ENCODE measurements around the gene PTPRJ.
"Not testable (repeated sequence)": the region's sequence is repeated elsewhere in the genome, so short reads cannot be mapped to it uniquely, and the experiment has no call there.

PTPRJ gene

GRCh38 chr11:47980088-47980906 is at the start of gene PTPRJ:
Gene PTPRJ, plus strand, starts transcription at chr11:47980559. Its CDS starts 354 bp downstream, at chr11:47980913.
- Mint-ChIP-seq H3K36me3 (no peaks in the 10 kb centered on the region), H3K9me3 (ENCODE audit: low read depth) (no peaks in the 10 kb centered on the region), H3K4me1 (ENCODE audit: low read depth) (peaks cover 28% of the 10 kb centered on the region), H3K27me3 (no peaks in the 10 kb centered on the region), H3K27ac (peak within 1 kb of the TSS; percentile 66), H3K4me3 (peak within 1 kb of the TSS; percentile 78)

GRCh38 chr11:47932544-47932943 is 47.8 kb upstream of the PTPRJ start:
- H3K36me3 Mint-ChIP-seq: no peaks in the 10 kb centered on the region
- H3K4me3 Mint-ChIP-seq: no peak overlapping the region
- no peaks in the 10 kb centered on the region for H3K9me3 Mint-ChIP-seq (ENCODE audit: low read depth)
- H3K27me3 Mint-ChIP-seq: no peaks in the 10 kb centered on the region
- H3K4me1 Mint-ChIP-seq (ENCODE audit: low read depth): peaks cover 13% of the 10 kb centered on the region
- H3K27ac Mint-ChIP-seq: no peak overlapping the region

GRCh38 chr11:47933797-47934196 is 46.6 kb upstream of the PTPRJ start:
- peaks cover 15% of the 10 kb centered on the region for H3K4me1 Mint-ChIP-seq (ENCODE audit: low read depth)
- H3K9me3 Mint-ChIP-seq (ENCODE audit: low read depth); H3K27ac Mint-ChIP-seq; H3K4me3 Mint-ChIP-seq; H3K36me3 Mint-ChIP-seq; H3K27me3 Mint-ChIP-seq: not testable (repeated sequence)

- Mint-ChIP-seq H3K4me1 (ENCODE audit: low read depth) (peaks cover 17% of the 10 kb centered on the region), H3K9me3 (ENCODE audit: low read depth) (no peaks in the 10 kb centered on the region), H3K36me3 (no peaks in the 10 kb centered on the region), H3K27me3 (no peaks in the 10 kb centered on the region), H3K4me3 (no peak overlapping the region), H3K27ac (no peak overlapping the region)
These were observed 41.4 kb upstream of the PTPRJ start for GRCh38 chr11:47938791-47939560.

GRCh38 chr11:47940904-47941649 is 39.3 kb upstream of the PTPRJ start:
- Mint-ChIP-seq H3K4me1 (ENCODE audit: low read depth) (peaks cover 10% of the 10 kb centered on the region), H3K9me3 (ENCODE audit: low read depth) (no peaks in the 10 kb centered on the region), H3K27ac (no peak overlapping the region), H3K27me3 (no peaks in the 10 kb centered on the region), H3K36me3 (no peaks in the 10 kb centered on the region), H3K4me3 (no peak overlapping the region)

GRCh38 chr11:47941907-47942558 is 38.3 kb upstream of the PTPRJ start:
- H3K27ac Mint-ChIP-seq: no peak overlapping the region

GRCh38 chr11:47943721-47944586 is 36.4 kb upstream of the PTPRJ start:
- H3K4me3 Mint-ChIP-seq: no peak overlapping the region
- H3K9me3 Mint-ChIP-seq (ENCODE audit: low read depth): no peaks in the 10 kb centered on the region
- no peak overlapping the region for H3K27ac Mint-ChIP-seq
- H3K36me3 Mint-ChIP-seq: no peaks in the 10 kb centered on the region
- no peaks in the 10 kb centered on the region for H3K27me3 Mint-ChIP-seq
- H3K4me1 Mint-ChIP-seq (ENCODE audit: low read depth): peaks cover 23% of the 10 kb centered on the region

More at GRCh38 chr11:47941907-47942558, 38.3 kb upstream of the PTPRJ start:
- Mint-ChIP-seq H3K36me3 (no peaks in the 10 kb centered on the region), H3K27me3 (no peaks in the 10 kb centered on the region), H3K9me3 (ENCODE audit: low read depth) (no peaks in the 10 kb centered on the region), H3K4me3 (no peak overlapping the region), H3K4me1 (ENCODE audit: low read depth) (peaks cover 18% of the 10 kb centered on the region)

GRCh38 chr11:47944632-47945031 is 35.7 kb upstream of the PTPRJ start:
- Mint-ChIP-seq H3K36me3 (no peaks in the 10 kb centered on the region), H3K27ac (no peak overlapping the region), H3K4me3 (no peak overlapping the region), H3K4me1 (ENCODE audit: low read depth) (peaks cover 27% of the 10 kb centered on the region), H3K27me3 (no peaks in the 10 kb centered on the region), H3K9me3 (ENCODE audit: low read depth) (no peaks in the 10 kb centered on the region)

- no peaks in the 10 kb centered on the region for H3K9me3 Mint-ChIP-seq (ENCODE audit: low read depth)
- no peaks in the 10 kb centered on the region for H3K27me3 Mint-ChIP-seq
- H3K36me3 Mint-ChIP-seq: no peaks in the 10 kb centered on the region
- H3K27ac Mint-ChIP-seq: no peak overlapping the region
- H3K4me1 Mint-ChIP-seq (ENCODE audit: low read depth): peaks cover 40% of the 10 kb centered on the region
- H3K4me3 Mint-ChIP-seq: no peak overlapping the region
These were observed 33.4 kb upstream of the PTPRJ start for GRCh38 chr11:47946682-47947559.

GRCh38 chr11:47948137-47948536 is 32.2 kb upstream of the PTPRJ start:
- Mint-ChIP-seq H3K27me3 (no peaks in the 10 kb centered on the region), H3K9me3 (ENCODE audit: low read depth) (no peaks in the 10 kb centered on the region), H3K27ac (peak overlapping the region; percentile 50), H3K4me3 (no peak overlapping the region), H3K36me3 (no peaks in the 10 kb centered on the region), H3K4me1 (ENCODE audit: low read depth) (peaks cover 42% of the 10 kb centered on the region)

GRCh38 chr11:47949001-47949675 is 31.2 kb upstream of the PTPRJ start:
- H3K9me3 Mint-ChIP-seq (ENCODE audit: low read depth); H3K27me3 Mint-ChIP-seq; H3K36me3 Mint-ChIP-seq: not testable (repeated sequence)
- H3K4me1 Mint-ChIP-seq (ENCODE audit: low read depth): peaks cover 42% of the 10 kb centered on the region
- H3K4me3 Mint-ChIP-seq: peak overlapping the region; percentile 6
- H3K27ac Mint-ChIP-seq: peak overlapping the region; percentile 61

GRCh38 chr11:47950396-47950795 is 30.0 kb upstream of the PTPRJ start:
- Mint-ChIP-seq H3K27ac (peak overlapping the region; percentile 94), H3K4me1 (ENCODE audit: low read depth) (peaks cover 50% of the 10 kb centered on the region), H3K27me3 (no peaks in the 10 kb centered on the region), H3K36me3 (no peaks in the 10 kb centered on the region), H3K9me3 (ENCODE audit: low read depth) (no peaks in the 10 kb centered on the region), H3K4me3 (peak overlapping the region; percentile 71)

GRCh38 chr11:47951504-47951903 is 28.9 kb upstream of the PTPRJ start:
- peaks cover 46% of the 10 kb centered on the region for H3K4me1 Mint-ChIP-seq (ENCODE audit: low read depth)
- H3K9me3 Mint-ChIP-seq (ENCODE audit: low read depth); H3K27me3 Mint-ChIP-seq; H3K36me3 Mint-ChIP-seq; H3K4me3 Mint-ChIP-seq: not testable (repeated sequence)
- peak overlapping the region; percentile 94 for H3K27ac Mint-ChIP-seq
